Osteoblast (primary cell): ENCODE measurements around the gene HES1. TPM values are rescaled to one million over a fixed set of nuclear protein-coding genes. Genes with fewer than 3 reads are reported as not detected.

Experiments
- DNase-seq: peaks from one replicate; pipeline ENCODE4 v3.0.0; 2011; ENCODE audit warnings: low spot score, mixed read lengths; ENCODE audit not compliant: insufficient read length; ENCODE audit errors: missing footprints
- H2AFZ ChIP-seq: 2 replicates; pipeline ENCODE4 v1.6.0; 2011; ENCODE audit warnings: mild to moderate bottlenecking, low read length
- H3K27ac ChIP-seq: 2 replicates; pipeline ENCODE4 v1.5.1; 2011; ENCODE audit warnings: mild to moderate bottlenecking, low read depth, low read length, moderate library complexity
- H3K27me3 ChIP-seq: 2 replicates; pipeline ENCODE4 v1.6.0; 2012; ENCODE audit warnings: mild to moderate bottlenecking, control low read depth, inconsistent platforms, low read length, moderate library complexity; ENCODE audit not compliant: insufficient read depth
- H3K36me3 ChIP-seq: 2 replicates; pipeline ENCODE4 v1.5.1; 2011; ENCODE audit warnings: mild to moderate bottlenecking, low read length, control low read depth, moderate library complexity; ENCODE audit not compliant: insufficient read depth
- H3K4me1 ChIP-seq: 2 replicates; pipeline ENCODE4 v1.5.1; 2011; ENCODE audit warnings: mild to moderate bottlenecking, low read length, control low read depth, moderate library complexity; ENCODE audit not compliant: insufficient read depth
- H3K4me2 ChIP-seq: 2 replicates; pipeline ENCODE4 v1.6.0; 2011; ENCODE audit warnings: mild to moderate bottlenecking, low read length; ENCODE audit not compliant: insufficient read depth
- H3K4me3 ChIP-seq: fragments of 200-600 bp; sonication (generic); 3 replicates; pipeline ENCODE4 v1.5.1; 2012; ENCODE audit warnings: mild to moderate bottlenecking, low read length, inconsistent platforms; ENCODE audit not compliant: insufficient read depth
- H3K79me2 ChIP-seq: 2 replicates; pipeline ENCODE4 v1.6.0; 2012; ENCODE audit warnings: mild to moderate bottlenecking, low read length, control low read depth, inconsistent platforms; ENCODE audit not compliant: insufficient read depth
- H3K9me3 ChIP-seq: 2 replicates; pipeline ENCODE4 v1.5.1; 2011; ENCODE audit warnings: low read depth, low read length, control low read depth
- H4K20me1 ChIP-seq: 2 replicates; pipeline ENCODE4 v1.6.0; 2012; ENCODE audit warnings: mild to moderate bottlenecking, low read length, control low read depth; ENCODE audit not compliant: insufficient read depth
- total RNA-seq: library from RNA; depleted of rRNA; stranded (reverse); fragments of >200 nt; gene quantifications from 2 replicates; pipeline ENCODE4 v1.2.3, GENCODE V29; 2012
- TF ChIP-seq, protein P1 (sequence below): IDR thresholded peaks from 2 replicates; pipeline ENCODE4 v1.5.1; 2011; ENCODE audit warnings: mild to moderate bottlenecking, low read depth, low read length, moderate library complexity; ENCODE audit errors: extremely low read depth

HES1 gene
- total RNA-seq, 1 donor = 4.7 TPM

- no peak overlapping the region for H3K4me3 ChIP-seq
- TF ChIP-seq, protein P1, sequence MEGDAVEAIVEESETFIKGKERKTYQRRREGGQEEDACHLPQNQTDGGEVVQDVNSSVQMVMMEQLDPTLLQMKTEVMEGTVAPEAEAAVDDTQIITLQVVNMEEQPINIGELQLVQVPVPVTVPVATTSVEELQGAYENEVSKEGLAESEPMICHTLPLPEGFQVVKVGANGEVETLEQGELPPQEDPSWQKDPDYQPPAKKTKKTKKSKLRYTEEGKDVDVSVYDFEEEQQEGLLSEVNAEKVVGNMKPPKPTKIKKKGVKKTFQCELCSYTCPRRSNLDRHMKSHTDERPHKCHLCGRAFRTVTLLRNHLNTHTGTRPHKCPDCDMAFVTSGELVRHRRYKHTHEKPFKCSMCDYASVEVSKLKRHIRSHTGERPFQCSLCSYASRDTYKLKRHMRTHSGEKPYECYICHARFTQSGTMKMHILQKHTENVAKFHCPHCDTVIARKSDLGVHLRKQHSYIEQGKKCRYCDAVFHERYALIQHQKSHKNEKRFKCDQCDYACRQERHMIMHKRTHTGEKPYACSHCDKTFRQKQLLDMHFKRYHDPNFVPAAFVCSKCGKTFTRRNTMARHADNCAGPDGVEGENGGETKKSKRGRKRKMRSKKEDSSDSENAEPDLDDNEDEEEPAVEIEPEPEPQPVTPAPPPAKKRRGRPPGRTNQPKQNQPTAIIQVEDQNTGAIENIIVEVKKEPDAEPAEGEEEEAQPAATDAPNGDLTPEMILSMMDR = no peak
- H4K20me1 ChIP-seq = no peaks in the 10 kb centered on the region
- no peaks in the 10 kb centered on the region for H3K79me2 ChIP-seq
- H3K36me3 ChIP-seq = no peaks in the 10 kb centered on the region
- no peaks in the 10 kb centered on the region for H3K9me3 ChIP-seq
- H3K27me3 ChIP-seq = peaks cover 24% of the 10 kb centered on the region
- no peak overlapping the region for H3K4me2 ChIP-seq
- H3K27ac ChIP-seq = no peak overlapping the region
- no peak for DNase-seq
- no peaks in the 10 kb centered on the region for H3K4me1 ChIP-seq
- no peak overlapping the region for H2AFZ ChIP-seq
These were observed 39.0 kb downstream of the HES1 start for GRCh38 chr3:194174980-194175379.

DNA sequence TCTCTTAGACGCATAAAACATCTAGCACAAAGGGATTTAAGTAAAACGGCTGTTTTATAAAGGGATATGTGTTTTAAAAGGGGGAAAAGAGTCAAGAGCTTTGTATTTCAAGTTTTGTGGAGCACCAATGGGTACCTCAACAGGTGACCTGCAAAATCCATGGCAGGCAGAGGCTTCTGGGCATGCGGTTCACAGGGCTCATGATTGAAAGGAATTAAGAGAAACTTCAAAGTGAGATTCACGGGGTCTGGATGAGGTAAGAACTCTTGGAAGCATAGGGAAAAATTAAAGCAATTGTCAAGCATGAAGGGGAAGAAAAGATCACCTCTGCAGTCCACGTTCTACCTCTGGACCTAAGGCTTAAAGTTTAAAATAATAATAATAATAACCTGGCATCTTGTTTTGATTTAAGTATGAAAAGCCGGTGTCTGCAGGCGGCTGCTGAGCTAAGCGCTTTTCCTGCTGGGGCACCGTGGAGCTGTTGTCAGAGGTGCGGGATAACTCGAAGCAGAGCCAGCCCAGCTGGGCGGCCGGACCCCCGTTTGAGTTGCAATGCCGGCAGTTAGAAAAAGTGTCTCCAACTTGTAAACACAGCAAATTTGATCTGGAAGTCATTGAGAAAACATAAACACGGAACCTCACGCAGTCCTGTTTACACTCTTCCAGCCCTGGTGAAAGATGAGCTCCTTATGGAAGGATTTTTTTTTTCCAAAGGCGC, 40.5 kb downstream of the HES1 start:
- H3K27me3 ChIP-seq = peaks cover 24% of the 10 kb centered on the region
- no peaks in the 10 kb centered on the region for H3K79me2 ChIP-seq
- TF ChIP-seq, protein P1 = no peak
- H3K27ac ChIP-seq = no peak overlapping the region
- no peaks in the 10 kb centered on the region for H3K9me3 ChIP-seq
- no peak overlapping the region for H3K4me2 ChIP-seq
- H3K4me3 ChIP-seq = no peak overlapping the region
- no peaks in the 10 kb centered on the region for H3K4me1 ChIP-seq
- H4K20me1 ChIP-seq = no peaks in the 10 kb centered on the region
- H2AFZ ChIP-seq = no peak overlapping the region
- H3K36me3 ChIP-seq = no peaks in the 10 kb centered on the region
- no peak for DNase-seq

DNA sequence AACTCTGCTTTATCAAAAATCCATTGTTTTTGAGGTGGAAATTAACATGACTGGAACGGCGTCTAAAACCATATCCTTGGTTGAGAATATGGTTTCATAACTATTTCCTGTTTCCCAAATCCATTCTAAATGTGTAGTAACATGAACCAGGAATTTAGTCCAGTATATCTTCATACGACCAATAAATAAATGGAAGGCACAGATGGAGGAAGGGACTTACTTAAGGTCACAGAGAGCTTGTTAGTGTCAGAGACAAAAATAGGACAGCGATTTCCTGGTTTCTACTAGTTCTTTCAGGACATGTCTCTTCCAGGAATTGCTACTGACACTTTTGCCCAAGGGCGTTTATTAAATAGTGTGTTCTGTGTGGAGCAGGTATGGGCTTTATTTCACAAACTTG, 41.2 kb downstream of the HES1 start:
- peaks cover 21% of the 10 kb centered on the region for H3K27me3 ChIP-seq
- no peaks in the 10 kb centered on the region for H3K9me3 ChIP-seq
- H4K20me1 ChIP-seq = no peaks in the 10 kb centered on the region
- H3K4me3 ChIP-seq = no peak overlapping the region
- no peaks in the 10 kb centered on the region for H3K36me3 ChIP-seq
- no peak for DNase-seq
- no peaks in the 10 kb centered on the region for H3K79me2 ChIP-seq
- H3K4me2 ChIP-seq = no peak overlapping the region
- H3K27ac ChIP-seq = no peak overlapping the region
- no peak overlapping the region for H2AFZ ChIP-seq
- TF ChIP-seq, protein P1 = no peak
- H3K4me1 ChIP-seq = no peaks in the 10 kb centered on the region

DNA sequence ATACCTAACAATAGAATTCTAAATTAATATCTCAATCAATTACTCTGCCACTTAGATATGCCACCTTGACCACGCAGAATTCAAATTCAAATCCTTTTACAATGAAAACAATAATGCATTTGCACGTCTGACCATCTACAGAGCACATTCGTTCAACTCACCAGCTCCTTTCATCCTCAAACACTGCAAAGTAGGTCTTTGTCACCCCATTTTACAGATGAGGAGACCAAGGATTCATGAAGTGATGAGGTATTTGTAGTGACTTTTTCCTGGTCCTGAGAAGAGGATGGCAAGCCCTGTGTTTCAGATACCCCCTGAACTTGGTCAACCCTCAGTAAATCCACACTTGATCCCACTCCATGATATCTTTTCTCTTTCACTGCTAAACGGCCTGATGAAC, 42.2 kb downstream of the HES1 start:
- Histone ChIP-seq H3K4me1 (no peaks in the 10 kb centered on the region), H3K4me2 (no peak overlapping the region), H3K79me2 (no peaks in the 10 kb centered on the region), H3K9me3 (no peaks in the 10 kb centered on the region), H4K20me1 (no peaks in the 10 kb centered on the region), H3K27me3 (peaks cover 21% of the 10 kb centered on the region), H2AFZ (no peak overlapping the region), H3K4me3 (no peak overlapping the region), H3K36me3 (no peaks in the 10 kb centered on the region), H3K27ac (no peak overlapping the region)
- TF ChIP-seq, protein P1 = no peak
- no peak for DNase-seq
